HG03108 (cell line): ENCODE data around the gene FAH.

ENCODE experiments used
- ATAC-seq: cut with Tn5 transposase; IDR thresholded peaks from one replicate; pipeline ENCODE4 v1.9.1; 2021; ENCODE audit warnings: moderate library complexity; ENCODE audit not compliant: unreplicated experiment

The FAH gene

DNA sequence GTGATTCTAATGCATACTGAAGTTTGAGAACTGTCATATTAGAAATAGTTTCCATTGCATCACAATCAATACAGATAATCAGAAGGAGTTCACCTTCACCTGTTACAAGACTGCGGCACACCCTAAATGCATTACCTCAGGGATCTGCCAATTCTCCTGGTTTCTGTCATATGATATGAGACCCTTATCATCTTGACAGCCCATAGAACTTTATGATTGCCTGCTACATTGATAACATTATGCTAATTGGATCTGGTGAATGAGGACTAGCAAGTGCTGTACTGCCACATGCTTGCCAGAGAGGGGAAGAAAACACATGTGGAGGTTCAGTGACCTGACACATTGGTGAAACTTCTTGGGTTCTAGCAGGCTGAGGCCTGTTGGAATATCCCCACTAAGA is 41.4 kb downstream of the FAH start:
- no peak for ATAC-seq

DNA sequence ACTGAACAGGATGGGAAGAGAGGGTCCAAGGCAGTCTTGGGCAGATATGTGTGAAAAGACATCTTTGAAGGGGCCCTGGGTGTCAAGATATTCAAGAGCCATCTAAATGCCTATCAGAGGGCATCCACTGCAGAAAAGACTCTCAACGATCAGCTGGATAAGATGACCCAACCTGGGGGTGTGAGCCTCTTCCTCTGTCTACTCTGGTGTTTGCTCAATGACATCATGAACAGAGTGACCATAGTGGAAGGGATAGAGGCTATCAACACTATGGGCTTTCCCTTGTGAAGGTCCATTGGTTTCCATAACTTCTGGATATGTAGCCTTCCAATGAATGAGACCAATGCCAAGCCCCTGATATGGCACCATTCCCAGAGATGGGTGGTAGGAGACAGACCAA is 42.1 kb downstream of the FAH start:
- ATAC-seq, result no peak

DNA sequence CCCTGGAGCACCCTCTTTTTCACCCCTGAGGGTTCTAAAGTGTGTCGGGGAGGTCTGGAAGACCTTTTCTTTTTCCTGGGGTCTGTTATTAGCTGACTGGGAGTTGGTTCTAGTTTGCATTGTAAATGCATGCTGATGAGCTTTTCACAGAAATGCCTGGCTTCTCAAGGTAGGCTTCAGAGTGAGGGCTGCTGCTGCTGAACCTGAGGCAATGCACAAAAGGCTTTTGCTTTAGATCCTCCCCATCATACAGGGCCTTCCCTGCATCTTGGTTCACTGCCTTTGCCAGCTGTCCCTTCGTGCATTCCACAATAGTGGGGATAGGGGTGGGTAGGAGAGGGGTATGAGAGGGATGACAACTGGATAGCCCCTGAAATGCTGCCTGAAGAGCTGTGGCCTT is 46.6 kb downstream of the FAH start:
- no peak for ATAC-seq

DNA sequence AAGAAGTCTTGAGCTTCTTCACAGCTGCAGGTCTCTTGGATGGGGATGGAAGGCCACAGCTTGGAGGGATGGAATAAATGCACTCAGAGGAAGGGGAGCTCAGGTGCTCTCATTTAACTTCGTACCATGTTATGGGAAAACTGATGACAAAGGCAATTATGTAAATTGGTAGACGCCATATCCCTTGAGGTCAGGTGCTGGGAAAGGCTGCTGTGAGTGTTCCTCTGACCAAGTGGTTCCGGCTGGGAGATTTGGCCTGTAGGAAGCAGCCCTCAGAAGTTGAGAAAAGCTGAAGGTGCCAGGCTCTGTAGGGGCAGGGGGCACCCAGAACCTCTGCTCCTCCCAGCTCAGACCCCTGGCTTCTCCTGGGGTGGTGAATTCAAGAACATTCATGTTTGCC is 47.1 kb downstream of the FAH start:
- ATAC-seq, result no peak

DNA sequence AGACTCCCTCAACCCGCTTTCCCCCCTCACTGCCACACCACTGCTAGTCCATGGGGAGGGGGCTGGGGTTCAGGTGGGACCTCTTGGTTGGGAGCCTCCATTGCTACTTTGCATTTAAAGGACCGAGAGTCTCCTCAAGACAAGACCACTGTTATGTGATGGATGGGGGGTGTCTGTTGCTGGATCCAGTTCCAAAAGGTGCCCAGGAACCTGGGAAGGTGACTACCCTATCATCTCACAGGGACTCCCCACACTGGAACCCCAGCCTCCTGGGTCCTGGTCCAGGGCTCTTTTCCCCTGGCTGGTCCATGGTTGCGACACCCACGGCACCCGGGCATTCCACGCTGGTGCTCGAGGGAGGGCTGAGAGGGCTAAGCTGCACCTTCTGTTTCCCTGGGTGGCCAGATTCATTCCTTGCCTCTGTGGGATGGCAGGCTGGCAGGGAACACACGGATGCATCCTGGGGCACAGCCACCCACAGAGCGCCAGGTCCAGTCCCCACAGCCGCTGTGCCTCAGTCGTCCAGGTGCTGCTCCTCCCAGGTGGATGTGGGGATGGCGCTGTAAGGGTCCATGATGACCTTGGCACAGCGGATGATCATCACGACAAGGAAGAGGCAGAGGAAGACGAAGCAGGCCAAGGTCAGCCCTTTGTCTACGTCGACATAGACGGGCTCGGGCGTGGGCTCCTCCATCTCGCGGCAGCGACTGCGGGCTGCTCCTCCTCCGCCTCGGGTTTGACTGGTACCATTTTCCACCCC is 48.6 kb downstream of the FAH start:
- no peak for ATAC-seq

DNA sequence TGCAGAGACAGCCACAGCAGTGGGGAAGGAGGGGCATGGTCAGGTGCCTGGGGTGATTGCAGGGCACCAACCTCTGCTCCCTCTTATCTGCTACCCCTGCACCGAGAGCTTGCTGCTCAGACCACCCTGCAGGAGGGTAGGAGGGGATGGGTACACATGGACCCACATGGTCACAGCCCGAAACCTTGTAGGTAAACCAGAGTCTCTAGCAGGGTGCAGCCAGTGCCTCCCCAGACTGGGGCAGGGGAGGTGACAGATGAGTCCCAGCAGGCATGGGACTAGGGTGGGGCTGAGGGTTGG is 49.2 kb downstream of the FAH start:
- ATAC-seq, result no peak

DNA sequence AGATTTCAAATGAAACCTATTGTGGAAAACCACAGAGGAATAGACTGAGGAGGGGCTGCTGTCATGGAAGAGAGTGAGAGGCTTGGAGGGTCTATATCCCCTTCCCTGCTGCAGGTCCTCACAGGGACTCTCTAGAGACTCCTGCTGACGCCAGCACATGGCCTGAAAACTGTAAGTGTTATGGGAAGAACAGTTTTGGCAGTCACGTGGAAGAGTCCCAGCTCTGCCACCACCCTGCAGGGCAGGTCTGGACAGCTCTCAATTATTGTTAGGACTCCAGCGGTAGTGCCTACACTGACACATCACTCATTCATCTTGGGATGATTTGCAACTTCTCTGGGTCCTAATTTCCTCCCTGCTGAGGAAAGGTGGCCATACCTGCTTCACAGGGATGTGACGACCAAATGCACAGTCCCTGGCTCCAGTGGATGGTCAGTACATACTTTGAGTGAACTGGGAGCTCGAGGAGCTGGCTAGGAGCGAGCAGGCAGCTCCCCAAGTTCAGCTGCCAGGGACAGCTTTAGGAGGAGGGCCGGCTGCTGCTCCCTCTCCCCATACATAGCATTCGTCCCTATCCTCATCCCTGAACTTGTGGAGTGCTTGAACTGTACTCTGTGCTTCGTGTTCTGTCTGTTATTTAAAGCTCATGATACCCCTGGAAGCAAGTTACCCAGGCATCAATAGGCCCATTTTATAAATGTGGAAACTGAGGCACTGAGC is 50.0 kb downstream of the FAH start:
- no peak for ATAC-seq

DNA sequence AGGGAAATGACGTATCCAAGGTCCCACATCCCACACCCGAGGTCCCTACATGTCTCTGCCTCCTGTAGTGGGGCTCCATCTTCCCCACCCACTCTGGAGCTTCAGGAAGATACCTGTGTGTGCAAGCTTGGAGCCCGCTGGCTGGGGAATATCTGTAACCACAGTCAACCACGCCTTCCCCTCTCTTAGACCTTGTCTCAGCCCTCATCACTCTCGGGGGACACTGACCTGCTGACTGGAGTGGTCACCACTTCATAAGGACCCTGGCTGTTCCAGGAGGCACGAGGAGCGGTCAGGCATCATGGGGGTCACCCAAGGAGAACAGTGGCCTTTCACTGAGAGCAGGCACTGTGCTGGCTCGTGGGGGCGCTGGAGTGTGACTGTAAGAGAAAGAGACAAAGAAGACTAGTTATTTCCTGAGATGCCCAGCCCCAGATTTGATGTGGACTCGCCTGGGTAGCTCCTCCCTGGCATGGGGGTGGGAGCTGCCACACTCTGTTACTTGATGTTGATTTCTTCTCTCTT is 50.6 kb downstream of the FAH start:
- ATAC-seq, result no peak

DNA sequence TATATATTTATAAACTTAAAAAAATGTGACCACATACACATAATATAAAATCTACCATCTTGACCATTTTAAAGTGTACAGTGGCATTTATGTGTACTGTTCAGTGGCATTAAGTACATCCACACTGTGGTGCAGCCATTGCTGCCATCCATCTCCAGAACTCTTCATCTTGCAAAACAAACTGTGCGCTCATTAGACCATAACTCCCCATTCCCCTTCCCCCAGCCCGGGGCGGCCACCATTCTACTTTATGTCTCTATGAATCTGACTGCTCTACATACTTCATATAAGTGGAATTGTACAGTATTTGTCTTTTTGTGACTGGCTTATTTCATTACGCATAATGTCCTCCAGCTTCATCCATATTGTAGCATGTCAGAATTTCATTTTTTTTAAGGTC is 51.4 kb downstream of the FAH start:
- ATAC-seq, result no peak

DNA sequence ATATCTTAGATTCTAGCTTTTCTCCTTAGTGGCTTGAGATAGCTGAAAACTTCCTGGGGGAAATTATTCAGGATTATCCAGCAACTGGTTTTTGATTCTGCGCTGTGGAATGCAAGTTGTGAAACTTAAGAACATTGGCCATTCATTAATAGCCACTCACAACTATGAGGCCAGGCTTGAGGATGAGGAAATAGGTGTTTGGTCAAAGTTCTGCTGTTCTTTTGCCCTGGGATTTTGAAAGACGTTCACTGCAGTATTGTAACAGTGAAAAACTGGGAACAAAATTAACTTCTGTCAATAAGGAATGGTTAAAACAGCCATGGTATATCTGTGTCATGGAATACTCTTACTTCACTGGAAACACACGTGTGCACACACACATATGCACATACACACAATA is 55.1 kb downstream of the FAH start:
- ATAC-seq, result no peak

DNA sequence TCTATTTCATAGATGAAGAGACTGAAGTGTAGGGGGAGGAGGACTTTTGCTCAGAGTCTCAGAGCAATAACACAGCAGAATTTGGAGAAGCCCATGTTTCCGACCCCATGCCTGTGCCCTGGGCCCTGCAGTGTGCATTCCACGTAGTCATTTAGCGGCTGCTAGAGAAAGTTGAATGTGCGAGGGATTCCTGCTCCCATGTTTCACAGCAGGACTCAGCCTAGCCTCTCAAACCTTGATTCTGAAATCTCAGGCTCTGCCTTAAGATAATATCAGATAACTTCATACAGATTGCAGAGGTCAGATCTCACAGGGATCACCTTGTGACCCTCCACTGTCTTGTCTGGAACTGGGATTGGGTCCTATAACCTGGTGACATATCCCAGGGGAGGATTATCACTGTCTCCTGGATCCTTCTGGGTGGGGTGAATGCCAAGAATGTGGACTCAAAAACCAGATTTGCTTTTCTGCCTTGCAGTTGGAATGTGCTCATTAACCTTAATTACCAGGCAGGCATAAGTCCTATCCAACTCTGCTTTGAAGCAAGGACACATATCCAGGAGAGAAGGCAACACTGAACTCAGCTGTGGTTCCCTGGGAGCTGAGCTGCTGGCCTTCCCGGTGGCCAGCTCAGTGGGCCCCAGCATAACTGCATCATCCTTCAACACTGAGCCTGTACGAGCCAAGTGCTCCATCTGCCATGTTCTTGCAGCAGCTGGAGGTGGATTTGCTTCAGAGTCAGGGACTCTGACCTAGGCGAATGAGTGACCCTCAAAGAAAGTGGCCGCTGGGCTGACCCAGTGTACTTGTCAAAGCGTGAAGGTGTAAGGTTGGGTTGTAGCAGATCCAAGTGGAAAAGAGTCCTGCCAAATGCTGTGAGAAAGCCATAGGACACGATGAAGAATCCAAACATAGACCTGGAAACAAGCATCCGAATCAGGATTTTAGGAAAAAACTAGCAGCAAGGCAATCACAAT is 56.2 kb downstream of the FAH start:
- no peak for ATAC-seq

DNA sequence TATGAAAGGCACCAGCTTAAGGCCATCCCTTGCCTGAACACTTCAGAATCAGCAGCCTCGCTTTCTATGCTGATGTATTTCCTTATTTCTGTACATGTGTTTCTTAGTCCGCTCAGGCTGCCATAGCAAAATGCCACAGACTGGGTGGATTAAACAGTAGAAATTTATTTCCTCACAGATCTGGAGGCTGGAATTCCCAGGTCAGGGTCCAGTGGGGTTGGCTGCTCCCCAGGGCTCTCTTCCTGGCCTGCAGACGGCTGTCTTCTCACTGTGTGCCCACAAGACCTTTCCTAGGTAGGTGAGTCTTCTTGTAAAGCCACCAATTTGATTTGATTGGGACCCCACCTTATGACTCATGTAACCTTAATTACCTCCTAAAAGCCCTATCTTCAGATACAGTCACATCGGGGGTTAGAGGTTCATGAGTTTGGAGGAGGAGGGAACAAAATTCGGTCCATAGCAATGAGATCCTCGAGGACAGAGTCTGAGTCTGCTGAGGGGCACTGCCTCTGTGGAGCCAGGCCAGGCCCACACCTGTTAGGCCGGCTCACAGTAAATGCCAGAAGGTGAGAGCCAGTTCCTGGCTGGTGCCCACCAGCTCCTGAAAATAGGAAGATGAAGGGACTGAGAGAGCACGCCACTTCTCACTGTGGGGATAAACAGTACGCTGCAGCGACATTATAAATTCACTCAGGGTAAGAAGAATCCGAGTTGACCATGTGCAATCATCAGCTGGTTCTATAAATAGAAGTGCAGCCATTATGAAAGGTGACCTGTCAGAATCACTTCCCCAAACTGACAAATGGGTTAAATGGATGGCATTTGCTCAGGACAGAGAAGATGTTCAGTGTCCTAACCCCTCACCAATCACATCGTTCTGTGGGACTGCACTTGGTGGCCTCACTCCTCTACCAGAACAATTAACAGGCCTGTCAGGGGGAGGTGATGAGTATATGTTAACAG is 58.1 kb downstream of the FAH start:
- ATAC-seq, result no peak

DNA sequence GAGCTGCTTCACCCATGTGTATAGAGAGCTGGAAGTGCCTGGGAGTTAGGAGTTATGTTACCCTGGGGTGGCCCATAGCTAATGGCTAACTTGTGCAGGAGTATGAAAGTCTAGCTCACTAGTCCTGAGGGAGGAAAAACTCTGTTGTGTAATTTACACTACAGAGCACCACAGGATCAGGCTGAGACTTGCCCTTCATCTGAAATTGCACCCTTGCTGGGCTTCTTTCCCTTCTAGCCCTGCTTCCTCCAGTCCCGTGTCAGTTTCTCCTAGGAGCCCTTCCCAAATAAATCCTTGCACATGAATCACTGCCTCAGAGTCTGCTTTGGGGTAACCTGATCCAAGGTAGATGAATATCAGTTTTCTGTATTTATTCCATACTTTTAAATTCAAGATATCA is 59.2 kb downstream of the FAH start:
- ATAC-seq, result no peak

DNA sequence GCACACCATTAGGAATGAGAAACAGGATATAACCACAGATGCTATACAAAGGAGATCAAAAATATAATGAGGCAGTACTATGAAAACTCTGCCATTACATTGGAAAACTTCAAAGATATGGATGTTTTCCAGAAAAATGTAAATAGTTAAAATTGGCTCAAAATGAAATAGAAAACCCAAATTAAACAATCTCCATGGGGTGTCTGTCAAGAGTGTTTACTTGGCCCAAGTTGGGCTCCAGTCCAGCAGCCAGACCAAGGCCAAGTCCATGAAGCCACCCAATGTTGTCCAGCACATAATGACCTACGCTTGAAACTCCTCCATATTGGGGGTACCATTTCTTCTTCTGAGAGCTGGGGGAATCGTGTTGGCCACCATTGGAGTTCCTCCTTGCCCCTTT is 62.1 kb downstream of the FAH start:
- no peak for ATAC-seq

DNA sequence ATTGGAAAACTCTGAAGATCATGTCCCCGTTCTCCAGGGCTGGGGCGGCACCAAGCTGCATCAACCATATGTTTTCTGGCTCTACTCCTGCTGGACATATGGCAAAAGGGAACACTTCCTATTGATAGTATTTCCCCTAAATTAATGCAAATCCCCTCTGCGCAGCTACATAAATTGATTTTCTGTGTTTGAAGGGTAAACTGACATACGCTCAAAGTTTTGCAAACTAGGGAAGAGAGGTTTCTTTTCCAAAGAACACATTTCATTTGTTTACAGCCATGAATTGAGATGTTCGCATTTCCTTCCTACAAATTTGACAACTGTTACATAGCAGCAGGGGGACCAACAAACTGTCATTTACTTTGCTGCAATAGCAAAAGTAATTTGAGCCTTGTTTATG is 63.3 kb downstream of the FAH start:
- ATAC-seq, result no peak

DNA sequence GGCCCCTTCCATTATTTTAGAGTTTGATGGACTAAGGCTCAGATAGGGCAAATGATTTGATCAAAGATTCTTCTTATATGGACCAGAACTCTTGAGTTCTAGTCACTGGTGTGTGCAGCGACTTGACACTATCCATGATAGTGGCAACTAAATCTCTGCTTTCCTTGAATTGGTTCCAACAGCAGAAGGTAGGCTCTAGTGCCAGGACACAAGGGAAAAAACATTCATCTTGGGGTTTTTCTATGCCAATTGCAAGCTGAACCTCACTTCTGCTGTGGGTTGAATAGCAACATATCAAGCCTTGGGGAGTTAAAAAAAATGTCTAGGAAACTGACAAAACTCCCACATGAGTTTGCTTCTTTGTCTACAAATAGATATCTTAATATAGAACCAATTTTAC is 64.1 kb downstream of the FAH start:
- ATAC-seq, result no peak

DNA sequence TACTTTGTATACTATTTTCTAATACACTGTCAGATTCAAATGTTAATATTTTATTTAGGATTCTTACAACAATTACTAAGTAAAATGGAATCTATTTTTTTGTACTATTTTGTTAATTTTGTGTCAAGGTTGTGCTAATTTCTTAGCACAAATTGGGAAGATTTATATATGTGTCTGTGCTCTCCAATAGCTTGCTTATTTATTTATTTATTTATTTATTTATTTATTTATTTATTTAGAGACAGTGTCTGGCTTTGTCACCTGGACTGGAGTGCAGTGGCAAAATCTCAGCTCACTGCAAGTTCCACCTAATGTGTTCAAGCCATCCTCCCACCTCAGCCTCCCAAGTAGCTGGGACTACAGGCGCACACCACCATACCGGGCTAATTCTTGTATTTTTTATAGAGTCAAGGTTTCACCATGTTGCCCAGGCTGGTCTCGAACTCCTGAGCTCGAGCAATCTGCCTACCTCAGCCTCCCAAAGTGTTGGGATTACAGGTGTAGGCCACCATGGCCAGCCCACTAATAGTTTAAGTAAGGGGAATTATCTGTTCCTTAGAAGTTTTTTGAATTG is 64.6 kb downstream of the FAH start:
- no peak for ATAC-seq

DNA sequence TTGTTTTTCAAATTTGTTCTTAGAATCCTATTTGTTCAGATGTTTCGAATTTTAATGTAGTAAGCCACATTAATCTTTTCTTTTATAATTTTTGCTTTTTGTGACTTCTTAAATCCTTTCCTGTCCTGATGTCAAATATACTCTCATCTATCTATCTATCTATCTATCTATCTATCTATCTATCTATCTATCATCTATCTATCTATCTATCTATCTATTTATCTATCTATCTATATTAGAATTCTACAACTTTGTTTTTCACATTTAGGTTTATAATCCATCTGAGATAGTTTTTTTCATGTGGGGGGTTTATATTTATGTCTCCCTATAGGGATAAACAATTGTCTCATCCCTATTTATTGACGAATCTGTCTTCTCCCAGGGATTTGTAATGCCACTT is 67.2 kb downstream of the FAH start:
- ATAC-seq, result no peak

DNA sequence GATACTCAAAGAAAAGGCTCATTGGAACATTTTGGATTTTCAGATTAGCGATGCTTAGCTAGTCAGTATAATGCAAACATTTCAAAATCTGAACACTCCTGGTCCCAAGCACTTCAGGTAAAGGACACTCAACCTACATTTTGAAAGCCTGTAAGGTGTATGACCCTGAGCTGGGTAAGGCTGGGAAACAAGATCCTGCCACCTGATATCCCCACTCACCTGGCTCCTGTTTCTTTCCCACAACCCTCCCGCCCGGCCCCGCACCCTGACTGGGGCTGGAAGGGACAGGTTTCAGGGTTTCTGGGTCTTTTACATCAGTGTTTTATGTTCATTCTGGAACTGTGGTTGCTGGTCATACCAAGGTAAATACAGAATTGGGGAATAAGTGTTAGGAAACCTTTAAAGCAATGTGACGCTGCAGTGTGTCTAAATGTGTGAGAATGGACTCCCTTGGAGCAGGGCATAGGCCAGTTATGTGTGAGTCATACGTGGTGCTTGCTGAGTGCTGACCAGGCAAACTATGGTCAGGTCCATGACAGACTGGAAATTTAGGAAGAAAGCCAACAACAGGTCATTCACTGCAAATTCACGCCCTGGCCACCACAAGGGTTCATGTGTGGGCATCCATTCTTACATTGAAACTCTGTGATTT is 76.3 kb downstream of the FAH start:
- no peak for ATAC-seq

DNA sequence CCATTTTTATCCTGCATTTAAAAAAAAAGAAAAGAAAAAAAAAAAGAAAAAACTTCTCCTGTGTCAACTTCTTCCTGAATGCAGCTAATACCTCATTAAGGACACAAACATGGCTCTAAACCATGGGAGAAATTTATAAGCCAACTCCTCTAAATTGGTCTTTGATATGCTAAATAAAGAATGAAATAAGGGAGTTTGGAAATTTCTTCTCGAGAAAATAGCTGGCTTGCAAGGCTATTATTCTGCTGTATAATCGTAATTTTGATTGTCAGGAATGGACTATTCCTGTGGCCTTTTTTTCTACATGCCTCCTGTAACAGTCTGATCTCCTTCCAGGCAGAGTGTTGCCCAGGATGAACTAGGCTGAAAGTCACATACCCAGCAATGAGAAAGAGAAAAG is 78.6 kb downstream of the FAH start:
- no peak for ATAC-seq
